ENCODE data around the gene QSER1. TPM values are rescaled to one million over a fixed set of nuclear protein-coding genes. Genes with fewer than 3 reads are reported as not detected.
A peak's percentile ranks its signal among the peaks of the same experiment; 100 is the strongest.

QSER1 gene
- total and polyA plus RNA-seq, 10 of the 15 experiments (the other 5 are each of a cell fraction or from before 2014, with no cell fraction given): 2.1 to 15.0 (median 9.4) TPM

- ATAC-seq: no peak
Measured at GRCh38 chr11:32890843-32891656, 1.6 kb upstream of the QSER1 start.

More at GRCh38 chr11:32890843-32891656, 1.6 kb upstream of the QSER1 start:
- 85% methylated on average over 11 of the region's 11 CpGs for WGBS (ENCODE audit: insufficient coverage, insufficient replicate concordance, low lambda C conversion rate, missing lambda C conversion rate)
- no peak overlapping the region for H2AFZ ChIP-seq (ENCODE audit: control insufficient read depth, low read depth, low read length)
- peaks cover 4% of the 10 kb centered on the region; the same call in 1 of the 2 replicates for H3K4me1 ChIP-seq (ENCODE audit: control insufficient read depth, insufficient read depth, low read length)
- RAD21 ChIA-PET (ENCODE audit: unreplicated experiment): interaction anchor here (1.3 to 5.0 kb wide), 4 partner anchors 14 to 173 kb away, joined by 3 to 27 read pairs (median 5); no protein-coding TSS in a partner anchor
- peak overlapping the region; percentile 90 for H3K4me2 ChIP-seq (ENCODE audit: control insufficient read depth, insufficient read depth)
- H3K27ac ChIP-seq (ENCODE audit: control insufficient read depth, insufficient read depth): no peak overlapping the region
- H3K9ac ChIP-seq (ENCODE audit: control insufficient read depth, insufficient read depth, low read length): no peak overlapping the region
- no peaks in the 10 kb centered on the region for H3K36me3 ChIP-seq (ENCODE audit: control insufficient read depth in 2 of 2, insufficient read depth in 2 of 2, low read length in 1 of 2)
- DNase-seq (ENCODE audit: low read depth, low spot score): no peak
- H4K20me1 ChIP-seq (ENCODE audit: control insufficient read depth, insufficient read depth): no peaks in the 10 kb centered on the region
- CTCF ChIA-PET: interaction anchor here (0.6 to 6.3 kb wide), 3 partner anchors 12 to 145 kb away, joined by 3 to 41 read pairs (median 9); no protein-coding TSS in a partner anchor
- POLR2A ChIA-PET: interaction anchor here (0.7 kb wide), 1 partner anchor 166 kb away, joined by 3 read pairs; no protein-coding TSS in a partner anchor
- no peaks in the 10 kb centered on the region for H3K9me3 ChIP-seq (replicated peaks; ENCODE audit: control insufficient read depth, insufficient read depth, low read length)
- no peak for FAIRE-seq
- TF ChIP-seq IRF3 (IDR thresholded peaks at IDR 0.05) (no peak), ASH2L (IDR thresholded peaks at IDR 0.05; ENCODE audit: borderline replicate concordance, low read depth) (no peak), BMI1 (IDR thresholded peaks at IDR 0.05; ENCODE audit: borderline replicate concordance) (no peak), ATF2 (IDR thresholded peaks at IDR 0.05; ENCODE audit: low read length) (no peak), SIX5 (IDR thresholded peaks at IDR 0.05; ENCODE audit: low read depth, low read length, severe bottlenecking) (no peak), E2F8 (IDR thresholded peaks at IDR 0.05; ENCODE audit: low read depth, partially characterized antibody) (no peak), ZNF207 (IDR thresholded peaks at IDR 0.05; ENCODE audit: borderline replicate concordance) (no peak), ZNF217 (IDR thresholded peaks at IDR 0.05) (no peak), SPI1 (IDR thresholded peaks at IDR 0.05; ENCODE audit: borderline replicate concordance, insufficient read depth, low read depth, low read length) (no peak)
- in situ Hi-C loops (cut with MboI) (no loop called here), intact Hi-C loops (cut with micrococcal nuclease; ENCODE audit: unreplicated experiment) (loop anchor here (5.0 to 10.0 kb wide), 2 partner anchors 64 to 364 kb away; partner anchors contain the start of genes HIPK3 and PRRG4)
- BruUV-seq (replicated peaks): no TSS peak
- peak overlapping the region; percentile 70; the same call in 1 of the 2 replicates for H3K4me3 ChIP-seq
- SMC1A ChIA-PET (ENCODE audit: uncharacterized antibody, unreplicated experiment): interaction anchor here (0.7 to 7.4 kb wide), 5 partner anchors 65 to 173 kb away, joined by 3 to 47 read pairs (median 3); no protein-coding TSS in a partner anchor
- H3K79me2 ChIP-seq (ENCODE audit: control insufficient read depth, insufficient read depth, low read length): peaks cover 30% of the 10 kb centered on the region
- no peaks in the 10 kb centered on the region for H3K27me3 ChIP-seq (replicated peaks in 1 of 2; ENCODE audit: control insufficient read depth in 2 of 2, insufficient read depth in 2 of 2, low read length in 1 of 2)

Measured in GM12878 (cell line).